DND-41 (cell line): Measurements from ENCODE around the gene CD109.
A peak's percentile ranks its signal among the peaks of the same experiment; 100 is the strongest.

Source experiments
- EZH2 ChIP-seq: IDR thresholded peaks from 3 replicates; pipeline ENCODE4 v1.6.1; 2012; ENCODE audit warnings: borderline replicate concordance, low read depth, mild to moderate bottlenecking, moderate library complexity, low read length, inconsistent platforms; ENCODE audit not compliant: severe bottlenecking
- TF ChIP-seq, protein P1 (sequence below): IDR thresholded peaks from 2 replicates; pipeline ENCODE4 v1.5.1; 2012; ENCODE audit warnings: borderline replicate concordance, low read length, moderate library complexity, mild to moderate bottlenecking; ENCODE audit not compliant: poor library complexity, severe bottlenecking; ENCODE audit errors: extremely low read depth

- TF ChIP-seq, protein P1, sequence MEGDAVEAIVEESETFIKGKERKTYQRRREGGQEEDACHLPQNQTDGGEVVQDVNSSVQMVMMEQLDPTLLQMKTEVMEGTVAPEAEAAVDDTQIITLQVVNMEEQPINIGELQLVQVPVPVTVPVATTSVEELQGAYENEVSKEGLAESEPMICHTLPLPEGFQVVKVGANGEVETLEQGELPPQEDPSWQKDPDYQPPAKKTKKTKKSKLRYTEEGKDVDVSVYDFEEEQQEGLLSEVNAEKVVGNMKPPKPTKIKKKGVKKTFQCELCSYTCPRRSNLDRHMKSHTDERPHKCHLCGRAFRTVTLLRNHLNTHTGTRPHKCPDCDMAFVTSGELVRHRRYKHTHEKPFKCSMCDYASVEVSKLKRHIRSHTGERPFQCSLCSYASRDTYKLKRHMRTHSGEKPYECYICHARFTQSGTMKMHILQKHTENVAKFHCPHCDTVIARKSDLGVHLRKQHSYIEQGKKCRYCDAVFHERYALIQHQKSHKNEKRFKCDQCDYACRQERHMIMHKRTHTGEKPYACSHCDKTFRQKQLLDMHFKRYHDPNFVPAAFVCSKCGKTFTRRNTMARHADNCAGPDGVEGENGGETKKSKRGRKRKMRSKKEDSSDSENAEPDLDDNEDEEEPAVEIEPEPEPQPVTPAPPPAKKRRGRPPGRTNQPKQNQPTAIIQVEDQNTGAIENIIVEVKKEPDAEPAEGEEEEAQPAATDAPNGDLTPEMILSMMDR: peak; percentile 72
- TF ChIP-seq EZH2: no peak
Observed at GRCh38 chr6:73854998-73855718, 159.2 kb downstream of the CD109 start.
